Activated CD4-positive, alpha-beta memory T cell treated with anti-CD3 and anti-CD28 coated beads, Interleukin-2, amount 10 ng/mL, durations not matched to agents 7 days and 5 days (primary cell): Measurements from ENCODE around the gene ESRRB. TPM values are rescaled to one million over a fixed set of nuclear protein-coding genes. Genes with fewer than 3 reads are reported as not detected.

Experiments used
- CTCF ChIA-PET: fragments of 350-600 bp; sonication (Branson Sonifier 250); formaldehyde crosslinking; loops from one replicate; lab custom pipeline; 2021; ENCODE audit warnings: antibody characterized with exemption, inconsistent platforms; lab: Charles Lee
- POLR2A ChIA-PET: fragments of 350-600 bp; sonication (Branson Sonifier 250); formaldehyde crosslinking; loops from one replicate; lab custom pipeline; 2021; ENCODE audit warnings: antibody characterized with exemption; lab: Charles Lee
- DNase-seq: peaks from one replicate; pipeline ENCODE4 v3.0.0-alpha.2; 2020
- H3K27ac Mint-ChIP-seq: one replicate; pipeline ENCODE4 v1.8.0; 2021; ENCODE audit warnings: mild to moderate bottlenecking, mixed read lengths
- H3K27me3 Mint-ChIP-seq: one replicate; pipeline ENCODE4 v1.8.0; 2021; ENCODE audit warnings: mixed read lengths
- H3K36me3 Mint-ChIP-seq: one replicate; pipeline ENCODE4 v1.8.0; 2021; ENCODE audit warnings: low read depth, mixed read lengths
- H3K4me1 Mint-ChIP-seq: one replicate; pipeline ENCODE4 v1.8.0; 2021; ENCODE audit warnings: mixed read lengths
- H3K4me3 Mint-ChIP-seq: one replicate; pipeline ENCODE4 v1.8.0; 2021; ENCODE audit warnings: mild to moderate bottlenecking, mixed read lengths
- H3K9me3 Mint-ChIP-seq: one replicate; pipeline ENCODE4 v1.8.0; 2021; ENCODE audit warnings: mixed read lengths
- total RNA-seq, 2 experiments: library from RNA; stranded (reverse); gene quantifications; one replicate each; pipeline ENCODE4 v1.2.3, GENCODE V29; 2021

ESRRB gene
- total RNA-seq, 2 experiments from 2014 or later = 0.05 to 0.10 TPM

GRCh38 chr14:76537906-76538647 lies 162.1 kb downstream of the ESRRB start:
- H3K36me3 Mint-ChIP-seq = no peaks in the 10 kb centered on the region
- H3K4me3 Mint-ChIP-seq = no peak overlapping the region
- H3K4me1 Mint-ChIP-seq = no peaks in the 10 kb centered on the region
- no peak overlapping the region for H3K27ac Mint-ChIP-seq
- ChIA-PET POLR2A (no interaction called here), CTCF (no interaction called here)
- no peaks in the 10 kb centered on the region for H3K9me3 Mint-ChIP-seq
- H3K27me3 Mint-ChIP-seq = peaks cover 10% of the 10 kb centered on the region
- no peak for DNase-seq

- Mint-ChIP-seq H3K9me3 (no peaks in the 10 kb centered on the region), H3K27ac (no peak overlapping the region), H3K36me3 (no peaks in the 10 kb centered on the region), H3K4me1 (no peaks in the 10 kb centered on the region), H3K4me3 (no peak overlapping the region), H3K27me3 (peaks cover 10% of the 10 kb centered on the region)
- POLR2A ChIA-PET = no interaction called here
- CTCF ChIA-PET = no interaction called here
- no peak for DNase-seq
These were observed 162.7 kb downstream of the ESRRB start for GRCh38 chr14:76538648-76539008.

- Mint-ChIP-seq H3K27ac (no peak overlapping the region), H3K9me3 (no peaks in the 10 kb centered on the region), H3K27me3 (peaks cover 10% of the 10 kb centered on the region), H3K36me3 (no peaks in the 10 kb centered on the region), H3K4me1 (no peaks in the 10 kb centered on the region), H3K4me3 (no peak overlapping the region)
- CTCF ChIA-PET = no interaction called here
- POLR2A ChIA-PET = no interaction called here
- no peak for DNase-seq
These were observed 163.2 kb downstream of the ESRRB start for GRCh38 chr14:76539130-76539529.

GRCh38 chr14:76541594-76542219 lies 165.8 kb downstream of the ESRRB start:
- no peak for DNase-seq
- ChIA-PET CTCF (no interaction called here), POLR2A (no interaction called here)
- Mint-ChIP-seq H3K4me3 (no peak overlapping the region), H3K4me1 (no peaks in the 10 kb centered on the region), H3K9me3 (no peaks in the 10 kb centered on the region), H3K36me3 (no peaks in the 10 kb centered on the region), H3K27ac (no peak overlapping the region), H3K27me3 (peaks cover 10% of the 10 kb centered on the region)

- H3K27ac Mint-ChIP-seq = no peak overlapping the region
- no peaks in the 10 kb centered on the region for H3K9me3 Mint-ChIP-seq
- peaks cover 5% of the 10 kb centered on the region for H3K27me3 Mint-ChIP-seq
- H3K36me3 Mint-ChIP-seq = no peaks in the 10 kb centered on the region
- no peak for DNase-seq
- no peak overlapping the region for H3K4me3 Mint-ChIP-seq
- H3K4me1 Mint-ChIP-seq = no peaks in the 10 kb centered on the region
- ChIA-PET CTCF (interaction anchor here (0.6 kb wide), 1 partner anchor 30 kb away, joined by 3 read pairs; no protein-coding TSS in a partner anchor), POLR2A (no interaction called here)
These were observed 170.7 kb downstream of the ESRRB start for GRCh38 chr14:76546426-76547221.

- POLR2A ChIA-PET = no interaction called here
- DNase-seq = no peak
- CTCF ChIA-PET = interaction anchor here (1.0 to 1.3 kb wide), 2 partner anchors 10 to 75 kb away, joined by 3 to 4 read pairs; no protein-coding TSS in a partner anchor
These were observed 171.9 kb downstream of the ESRRB start for GRCh38 chr14:76547831-76548230.

GRCh38 chr14:76550534-76550933 lies 174.6 kb downstream of the ESRRB start:
- Mint-ChIP-seq H3K36me3 (no peaks in the 10 kb centered on the region), H3K27me3 (no peaks in the 10 kb centered on the region), H3K4me3 (no peak overlapping the region), H3K4me1 (no peaks in the 10 kb centered on the region), H3K27ac (no peak overlapping the region), H3K9me3 (no peaks in the 10 kb centered on the region)
- DNase-seq = no peak
- ChIA-PET CTCF (no interaction called here), POLR2A (no interaction called here)

More at GRCh38 chr14:76547831-76548230, 171.9 kb downstream of the ESRRB start:
- H3K4me3 Mint-ChIP-seq = no peak overlapping the region
- no peak overlapping the region for H3K27ac Mint-ChIP-seq
- H3K27me3 Mint-ChIP-seq = no peaks in the 10 kb centered on the region
- no peaks in the 10 kb centered on the region for H3K36me3 Mint-ChIP-seq
- H3K9me3 Mint-ChIP-seq = no peaks in the 10 kb centered on the region
- H3K4me1 Mint-ChIP-seq = no peaks in the 10 kb centered on the region

GRCh38 chr14:76551116-76551515 lies 175.2 kb downstream of the ESRRB start:
- no peak for DNase-seq
- Mint-ChIP-seq H3K9me3 (no peaks in the 10 kb centered on the region), H3K36me3 (no peaks in the 10 kb centered on the region), H3K27ac (no peak overlapping the region), H3K4me1 (no peaks in the 10 kb centered on the region), H3K4me3 (no peak overlapping the region), H3K27me3 (no peaks in the 10 kb centered on the region)
- POLR2A ChIA-PET = no interaction called here
- CTCF ChIA-PET = no interaction called here

Other genes with a start within 250 kb of the ESRRB start
- gene GPATCH2L, start 224.2 kb upstream of the ESRRB start, total RNA-seq = 10 to 100 TPM; 57.3 to 58.6 TPM